Keratinocyte (primary cell): ENCODE measurements around the gene SDF2. TPM values are rescaled to one million over a fixed set of nuclear protein-coding genes. Genes with fewer than 3 reads are reported as not detected.
"Not testable (repeated sequence)": the region's sequence is repeated elsewhere in the genome, so short reads cannot be mapped to it uniquely, and the experiment has no call there.

ENCODE experiments used
- DNase-seq: peaks from one replicate; pipeline ENCODE4 v3.0.0-alpha.2; 2011; ENCODE audit warnings: low read depth, missing footprints, low spot score
- FAIRE-seq: peaks from 2 replicates; lab custom pipeline; 2011; peaks lifted over from hg19 to GRCh38; lab: Jason Lieb, UNC
- H2AFZ ChIP-seq: 2 replicates; pipeline ENCODE4 v1.6.0; 2012; ENCODE audit warnings: low read length, control low read depth, inconsistent platforms; ENCODE audit not compliant: control insufficient read depth
- H3K27ac ChIP-seq: 2 replicates; pipeline ENCODE4 v1.5.1; 2011; ENCODE audit warnings: low read length; ENCODE audit not compliant: control insufficient read depth, insufficient read depth
- H3K27me3 ChIP-seq: 3 replicates; pipeline ENCODE4 v1.6.0; 2011; ENCODE audit warnings: low read length; ENCODE audit not compliant: control insufficient read depth, insufficient read depth; ENCODE audit errors: extremely low read depth
- H3K36me3 ChIP-seq, 2 experiments: 2 replicates in 1 of 2; 3 replicates in 1 of 2; pipeline ENCODE4 v1.5.1; 2011; ENCODE audit warnings: low read length in 2 of 2, mild to moderate bottlenecking in 1 of 2; ENCODE audit not compliant: control insufficient read depth in 2 of 2, insufficient read depth in 2 of 2; ENCODE audit errors: extremely low read depth in 1 of 2
- H3K4me1 ChIP-seq: 3 replicates; pipeline ENCODE4 v1.5.1; 2011; ENCODE audit warnings: low read length; ENCODE audit not compliant: control insufficient read depth, insufficient read depth; ENCODE audit errors: extremely low read depth
- H3K4me2 ChIP-seq: 3 replicates; pipeline ENCODE4 v1.6.0; 2011; ENCODE audit warnings: low read depth, low read length; ENCODE audit not compliant: control insufficient read depth, insufficient read depth; ENCODE audit errors: extremely low read depth
- H3K4me3 ChIP-seq, 3 experiments: fragments of 200-600 bp in 1 of 3; sonication (generic) in 1 of 3; 2 replicates in 2 of 3; 3 replicates in 1 of 3; pipeline ENCODE4 v1.5.1; 2011 to 2016; ENCODE audit warnings: low read length in 3 of 3, mild to moderate bottlenecking in 3 of 3, control low read depth in 2 of 3, inconsistent platforms in 1 of 3, low read depth in 1 of 3, mixed read lengths in 1 of 3, mixed run types in 1 of 3, moderate library complexity in 1 of 3; ENCODE audit not compliant: control insufficient read depth in 2 of 3, insufficient read depth in 2 of 3; ENCODE audit errors: extremely low read depth in 1 of 3
- H3K79me2 ChIP-seq: 2 replicates; pipeline ENCODE4 v1.6.0; 2012; ENCODE audit warnings: low read length; ENCODE audit not compliant: control insufficient read depth, insufficient read depth
- H3K9ac ChIP-seq: 3 replicates; pipeline ENCODE4 v1.6.0; 2011; ENCODE audit warnings: low read length; ENCODE audit not compliant: control insufficient read depth, insufficient read depth; ENCODE audit errors: extremely low read depth
- H3K9me1 ChIP-seq: 3 replicates; pipeline ENCODE4 v1.6.0; 2011; ENCODE audit warnings: low read length; ENCODE audit not compliant: control insufficient read depth, insufficient read depth; ENCODE audit errors: extremely low read depth
- H3K9me3 ChIP-seq: 2 replicates; pipeline ENCODE4 v1.5.1; 2012; ENCODE audit warnings: low read depth, low read length; ENCODE audit not compliant: control insufficient read depth
- H4K20me1 ChIP-seq: 3 replicates; pipeline ENCODE4 v1.6.0; 2011; ENCODE audit warnings: low read length; ENCODE audit not compliant: control insufficient read depth, insufficient read depth; ENCODE audit errors: extremely low read depth
- CTCF ChIP-seq, 3 experiments: IDR thresholded peaks in 1 of 3; conservative IDR thresholded peaks in 1 of 3; optimal IDR thresholded peaks in 1 of 3; 2 replicates in 2 of 3; 3 replicates in 1 of 3; pipeline versions ENCODE3 to v1.5.1; 2011; ENCODE audit warnings: low read length in 3 of 3, mild to moderate bottlenecking in 3 of 3, moderate library complexity in 2 of 3, control low read depth in 1 of 3, inconsistent platforms in 1 of 3; ENCODE audit not compliant: insufficient read depth in 2 of 3; ENCODE audit errors: extremely low read depth in 1 of 3
- EZH2 ChIP-seq: IDR thresholded peaks from one replicate; pipeline ENCODE4 v1.6.1; 2012; ENCODE audit warnings: inconsistent platforms, mild to moderate bottlenecking, low read length, moderate library complexity
- dilution Hi-C: fragments of 300-500 bp; cut with MboI; formaldehyde crosslinking; loops from one replicate; pipeline ENCODE4 v1.7.0; 2020; ENCODE audit warnings: low sequenced_read_pairs; ENCODE audit not compliant: extremely low pct_ligation_motif_present
- polyA plus RNA-seq, 5 experiments: library from polyadenylated mRNA; depleted of rRNA in 3 of 5; stranded (reverse) in 3 of 5; stranded (forward) in 1 of 5; unstranded in 1 of 5; fragments of >200 nt; gene quantifications; 1 replicate in 1 of 5; 2 replicates in 3 of 5; 3 replicates in 1 of 5; pipeline versions ENCODE4 v1.2.1 to v1.2.3, GENCODE V29; 2011 to 2012; ENCODE audit warnings: missing spikeins in 2 of 5, low read depth in 1 of 5, low replicate concordance in 1 of 5

Gene SDF2
- polyA plus RNA-seq, 1 donor (not counting 4 experiments of a cell fraction or from before 2014, with no cell fraction given) = 61.5 TPM

- H3K9ac ChIP-seq = peak overlapping the region; percentile 96
- no peaks in the 10 kb centered on the region for H3K9me1 ChIP-seq
- H2AFZ ChIP-seq = peak overlapping the region; percentile 85
- dilution Hi-C loops = no loop called here
- peak overlapping the region; percentile 93 for H3K27ac ChIP-seq
- no peaks in the 10 kb centered on the region for H3K9me3 ChIP-seq
- peaks cover 82% of the 10 kb centered on the region for H3K79me2 ChIP-seq
- H3K4me1 ChIP-seq = peaks cover 20% of the 10 kb centered on the region
- peaks cover under 1% of the 10 kb centered on the region for H4K20me1 ChIP-seq
- H3K4me2 ChIP-seq = peak overlapping the region; percentile 87
- peaks cover 4 to 5% of the 10 kb centered on the region in 2 experiments for H3K36me3 ChIP-seq
- H3K4me3 ChIP-seq = peak overlapping the region; percentile 53 to 93 (median 78)
- TF ChIP-seq CTCF (optimal IDR thresholded peaks at IDR 0.05 in 1 of 3, IDR thresholded peaks at IDR 0.05 in 1 of 3, conservative IDR thresholded peaks at IDR 0.05 in 1 of 3; ENCODE audit: extremely low read depth in 1 of 3, insufficient read depth in 2 of 3, low read length in 3 of 3) (no peak), EZH2 (no peak)
- FAIRE-seq (no peak), DNase-seq (no peak)
- H3K27me3 ChIP-seq = no peaks in the 10 kb centered on the region
Observed at GRCh38 chr17:28662527-28662829, 772 bp upstream of the SDF2 start.

GRCh38 chr17:28659497-28659881 is 2.2 kb downstream of the SDF2 start:
- H2AFZ ChIP-seq, H3K9me1 ChIP-seq, H3K27ac ChIP-seq, H3K9ac ChIP-seq, H3K27me3 ChIP-seq, dilution Hi-C loops, H4K20me1 ChIP-seq, H3K4me2 ChIP-seq, H3K9me3 ChIP-seq, FAIRE-seq, DNase-seq, H3K36me3 ChIP-seq, H3K4me3 ChIP-seq: not testable (repeated sequence)
- Histone ChIP-seq H3K79me2 (peaks cover 71% of the 10 kb centered on the region), H3K4me1 (peaks cover 19% of the 10 kb centered on the region)

GRCh38 chr17:28658766-28659496 is 2.8 kb downstream of the SDF2 start:
- peaks cover 19% of the 10 kb centered on the region for H3K4me1 ChIP-seq
- H3K9me3 ChIP-seq, H3K4me3 ChIP-seq, H3K27ac ChIP-seq, H3K9ac ChIP-seq, dilution Hi-C loops, FAIRE-seq, H3K4me2 ChIP-seq, DNase-seq, H3K27me3 ChIP-seq, H3K9me1 ChIP-seq, H3K36me3 ChIP-seq, H4K20me1 ChIP-seq, H2AFZ ChIP-seq: not testable (repeated sequence)
- H3K79me2 ChIP-seq = peaks cover 65% of the 10 kb centered on the region

- H2AFZ ChIP-seq, H3K27ac ChIP-seq, H3K4me2 ChIP-seq, FAIRE-seq, H3K27me3 ChIP-seq, H3K9me3 ChIP-seq, H3K9me1 ChIP-seq, H4K20me1 ChIP-seq, H3K9ac ChIP-seq, dilution Hi-C loops, H3K36me3 ChIP-seq, H3K4me3 ChIP-seq, DNase-seq: not testable (repeated sequence)
- Histone ChIP-seq H3K4me1 (peaks cover 17% of the 10 kb centered on the region), H3K79me2 (peaks cover 59% of the 10 kb centered on the region)
Observed at GRCh38 chr17:28658342-28658741, 3.4 kb downstream of the SDF2 start.
